Cardiac septum (tissue), 1 donor: ENCODE measurements around the gene EWSR1. TPM values are rescaled to one million over a fixed set of nuclear protein-coding genes. Genes with fewer than 3 reads are reported as not detected.
"Not testable (repeated sequence)": the region's sequence is repeated elsewhere in the genome, so short reads cannot be mapped to it uniquely, and the experiment has no call there.

Experiments used
- DNase-seq: peaks from one replicate; pipeline ENCODE4 v3.0.0-alpha.2; 2020; ENCODE audit warnings: low spot score
- intact Hi-C: fragments of 100-400 bp; cut with DNase I; formaldehyde crosslinking; loops from one replicate; pipeline ENCODE4 v1.14.0; 2022
- total RNA-seq: library from RNA; stranded (reverse); fragmentation: NEBNext Ultra II Directional; extraction: Animal tissue kit (Norgen Biotek cat#: 25700); gene quantifications from one replicate; pipeline ENCODE4 v1.2.1, GENCODE V29; 2021
- donor health status: DM: no; HTN: no; CAD: no.

Gene EWSR1
- total RNA-seq, 1 donor from 2014 or later, result 138 TPM

DNA sequence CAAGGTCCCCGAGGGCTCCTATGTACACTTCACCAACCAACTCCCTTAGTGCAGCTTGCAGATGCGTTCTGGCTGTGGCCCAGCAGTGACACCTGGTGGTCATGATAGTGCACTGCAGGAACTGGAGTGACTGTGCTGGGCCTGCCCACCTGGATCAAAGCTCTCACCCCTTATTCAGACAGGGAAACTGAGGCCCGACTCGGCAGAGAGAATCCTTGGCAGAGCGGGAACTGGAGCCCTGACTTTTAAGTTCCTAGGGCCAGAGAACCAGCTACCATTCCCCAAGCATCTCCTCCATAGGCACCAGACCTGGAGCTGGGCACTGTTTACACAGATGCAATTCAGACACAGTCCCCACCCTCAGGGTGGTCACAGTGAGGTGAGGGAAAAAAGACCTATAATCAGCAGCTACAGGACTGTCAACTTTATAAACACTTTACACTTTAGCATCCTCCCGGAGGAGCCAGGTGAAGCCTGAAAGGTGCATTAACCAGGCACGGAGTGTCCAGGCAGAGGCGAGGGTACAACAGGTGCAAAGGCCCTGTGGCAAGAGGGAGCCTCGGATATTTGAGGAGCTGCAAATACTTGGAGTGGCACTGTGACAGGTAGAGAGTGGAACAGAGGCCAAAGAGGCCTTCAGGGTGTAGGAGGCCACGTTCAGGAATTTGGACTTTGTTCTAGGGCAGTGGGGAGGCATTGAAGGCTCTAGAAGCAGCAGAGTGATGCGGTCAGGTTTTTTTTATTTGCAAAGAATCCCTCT is 22.3 kb upstream of the EWSR1 start:
- intact Hi-C loops, result loop anchor here (2.0 to 10.0 kb wide), 3 partner anchors 91 to 389 kb away; no protein-coding TSS in a partner anchor

DNA sequence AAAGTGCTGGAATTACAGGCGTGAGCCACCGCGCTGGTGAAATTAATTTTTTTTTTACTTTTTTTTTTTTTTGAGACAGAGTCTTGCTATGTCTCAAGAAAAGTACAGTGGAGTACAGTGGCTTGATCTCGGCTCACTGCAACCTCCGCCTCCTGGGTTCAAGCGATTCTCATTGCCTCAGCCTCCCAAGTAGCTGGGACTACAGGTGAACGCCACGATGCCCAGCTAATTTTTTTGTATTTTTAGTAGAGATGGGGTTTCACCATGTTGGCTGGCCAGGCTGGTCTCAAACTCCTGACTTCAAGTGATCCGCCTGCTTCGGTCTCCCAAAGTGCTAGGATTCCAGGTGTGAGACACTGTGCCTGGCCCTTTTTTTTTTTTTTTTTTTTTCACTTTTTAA is 20.2 kb upstream of the EWSR1 start:
- DNase-seq, result not testable (repeated sequence)
- intact Hi-C loops, result loop anchor here (5.0 to 10.0 kb wide), 2 partner anchors 203 to 391 kb away; no protein-coding TSS in a partner anchor

More for the DNA sequence above, 22.3 kb upstream of the EWSR1 start:
- DNase-seq, result peak; percentile 87

DNA sequence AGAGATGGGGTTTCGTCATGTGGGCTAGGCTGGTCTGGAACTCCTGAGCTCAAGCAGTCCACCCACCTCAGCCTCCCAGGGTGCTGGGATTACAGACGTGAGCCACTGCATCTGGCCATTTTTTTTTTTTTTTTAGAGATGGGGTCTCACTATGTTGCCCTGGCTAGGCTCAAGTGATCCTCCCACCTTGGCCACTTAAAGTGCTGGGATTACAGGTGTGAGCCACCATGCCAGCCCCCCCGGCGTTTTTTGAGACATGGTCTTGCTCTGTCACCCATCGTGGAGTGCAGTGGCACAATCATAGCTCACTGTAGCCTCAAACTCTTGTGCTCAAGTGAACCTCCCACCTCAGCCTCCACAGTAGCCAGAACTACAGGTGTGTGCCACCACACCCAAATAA is 16.8 kb upstream of the EWSR1 start:
- intact Hi-C loops, result no loop called here
- peak; percentile 64 for DNase-seq

DNA sequence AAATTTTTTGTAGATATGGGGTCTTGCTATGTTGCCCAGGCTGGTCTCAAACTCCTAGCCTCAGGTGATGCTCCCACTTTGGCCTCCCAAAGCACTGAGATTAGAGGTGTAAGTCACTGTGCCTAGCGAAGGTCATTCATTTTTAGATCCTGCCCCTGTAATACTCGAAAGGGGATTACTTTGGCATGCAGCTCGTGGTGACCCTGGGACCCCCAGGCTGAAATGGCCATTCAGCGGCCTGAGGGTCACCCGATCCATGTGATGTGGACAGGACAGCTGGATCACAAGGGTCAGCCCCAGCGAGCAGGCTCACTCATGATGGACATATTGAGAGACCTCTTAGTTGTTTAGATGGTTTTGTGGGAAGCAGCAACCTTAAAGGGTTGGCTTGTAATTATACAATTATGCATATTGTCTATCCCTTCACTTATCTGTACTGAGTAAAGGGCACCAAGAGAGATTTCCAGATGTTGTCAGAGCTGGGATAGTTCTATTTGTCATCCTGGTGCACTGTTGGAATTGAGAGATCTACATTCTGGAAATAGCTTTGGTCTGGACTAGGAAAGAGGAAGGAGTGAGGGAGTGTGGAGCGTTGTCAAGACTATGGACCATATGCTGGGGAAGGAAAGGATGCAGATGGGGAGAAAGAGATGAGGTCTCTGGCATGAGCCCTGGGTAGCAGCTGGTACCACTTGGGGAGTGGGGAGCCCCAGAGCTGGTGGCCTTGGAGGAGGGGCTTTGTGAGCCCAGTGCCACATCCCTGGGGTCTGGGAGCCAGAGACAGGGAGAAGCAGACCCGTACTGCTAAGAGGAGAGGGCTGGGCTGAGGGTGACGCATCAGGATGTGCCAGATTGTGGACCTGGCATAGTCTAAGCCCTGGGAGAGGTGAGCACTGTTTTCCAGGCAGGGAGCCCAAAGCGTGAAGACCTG is 15.8 kb upstream of the EWSR1 start:
- intact Hi-C loops, result no loop called here
- DNase-seq, result peak; percentile 70

DNA sequence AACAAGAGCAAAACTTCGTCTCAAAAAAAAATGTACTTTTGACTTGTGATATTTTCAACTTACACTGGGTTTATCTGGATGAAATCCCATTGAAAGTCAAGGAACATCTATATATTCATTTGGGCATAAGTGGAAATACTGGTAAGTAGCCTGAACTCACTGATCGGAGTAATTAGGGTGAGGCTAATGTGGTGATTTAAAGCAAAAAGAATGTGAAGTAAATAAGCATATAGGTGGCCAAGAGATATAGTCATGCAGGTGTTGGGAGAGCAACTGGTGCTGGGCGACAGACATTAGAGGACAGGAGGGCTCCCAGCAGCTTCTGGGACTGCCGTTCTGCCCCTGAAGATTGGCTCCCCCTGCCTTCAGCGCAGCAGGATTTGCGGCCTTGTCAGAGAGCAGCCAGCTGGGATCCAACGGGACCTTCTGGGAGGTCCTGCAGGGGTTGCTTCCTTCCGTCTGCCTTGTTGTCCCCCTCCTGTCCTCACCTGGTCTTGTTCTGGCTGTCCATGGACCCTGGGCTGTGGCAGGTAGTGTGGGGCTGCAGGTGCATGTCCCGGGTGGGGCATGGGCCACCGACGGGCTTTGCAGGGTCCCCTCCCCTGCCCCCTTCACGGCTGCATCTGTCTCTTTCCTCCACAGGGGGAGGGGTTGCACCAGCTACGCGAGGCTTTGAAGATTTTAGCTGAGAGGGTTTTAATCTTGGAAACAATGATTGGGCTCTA is 14.3 kb upstream of the EWSR1 start:
- intact Hi-C loops, result no loop called here
- DNase-seq, result no peak

DNA sequence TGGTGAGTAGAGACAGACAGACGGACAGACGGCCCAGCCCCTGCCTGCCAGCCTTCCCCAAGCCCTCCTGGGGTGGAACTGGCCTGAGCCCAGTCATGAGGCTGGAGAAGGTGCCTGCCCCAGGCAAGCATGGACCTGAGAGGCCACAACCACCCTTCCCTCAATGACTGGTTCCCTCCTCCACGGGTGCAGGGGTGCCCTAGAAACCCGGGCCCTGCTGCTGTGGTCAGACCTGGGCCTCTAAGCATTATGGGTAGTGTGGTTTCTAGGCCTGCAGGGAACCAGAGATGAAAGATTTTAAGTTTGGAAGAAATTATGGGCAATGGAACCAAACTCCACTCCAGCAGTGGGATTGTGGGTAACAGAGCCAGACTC is 13.8 kb upstream of the EWSR1 start:
- DNase-seq, result peak; percentile 35
- intact Hi-C loops, result no loop called here

DNA sequence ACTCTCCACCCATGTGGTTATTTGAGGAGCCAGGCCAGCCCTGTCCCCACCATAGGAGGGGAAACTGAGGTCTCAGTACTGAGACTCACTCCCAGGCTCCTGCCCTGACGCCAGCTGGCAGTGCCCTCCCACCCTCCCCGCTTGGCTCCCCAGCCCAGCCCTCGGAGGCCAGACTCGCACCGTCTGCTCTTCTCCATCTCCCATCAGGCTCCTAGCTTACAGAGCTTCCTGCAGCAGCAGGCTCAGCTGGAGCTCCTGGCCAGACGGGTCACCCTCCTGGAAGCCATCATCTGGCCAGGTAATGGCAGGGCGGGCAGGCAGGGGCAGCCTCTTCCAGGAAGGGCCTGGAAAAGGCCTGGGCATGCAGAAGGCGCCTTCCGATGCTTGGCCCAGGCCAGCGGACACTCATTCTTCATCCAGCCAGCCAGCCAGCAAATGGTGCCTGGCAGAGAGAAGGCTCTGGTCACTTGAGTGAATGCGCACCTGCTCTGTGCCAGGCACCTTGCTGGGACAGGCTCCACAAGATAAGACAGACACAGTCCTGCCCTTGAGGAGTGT is 12.9 kb upstream of the EWSR1 start:
- intact Hi-C loops, result no loop called here
- DNase-seq, result no peak

DNA sequence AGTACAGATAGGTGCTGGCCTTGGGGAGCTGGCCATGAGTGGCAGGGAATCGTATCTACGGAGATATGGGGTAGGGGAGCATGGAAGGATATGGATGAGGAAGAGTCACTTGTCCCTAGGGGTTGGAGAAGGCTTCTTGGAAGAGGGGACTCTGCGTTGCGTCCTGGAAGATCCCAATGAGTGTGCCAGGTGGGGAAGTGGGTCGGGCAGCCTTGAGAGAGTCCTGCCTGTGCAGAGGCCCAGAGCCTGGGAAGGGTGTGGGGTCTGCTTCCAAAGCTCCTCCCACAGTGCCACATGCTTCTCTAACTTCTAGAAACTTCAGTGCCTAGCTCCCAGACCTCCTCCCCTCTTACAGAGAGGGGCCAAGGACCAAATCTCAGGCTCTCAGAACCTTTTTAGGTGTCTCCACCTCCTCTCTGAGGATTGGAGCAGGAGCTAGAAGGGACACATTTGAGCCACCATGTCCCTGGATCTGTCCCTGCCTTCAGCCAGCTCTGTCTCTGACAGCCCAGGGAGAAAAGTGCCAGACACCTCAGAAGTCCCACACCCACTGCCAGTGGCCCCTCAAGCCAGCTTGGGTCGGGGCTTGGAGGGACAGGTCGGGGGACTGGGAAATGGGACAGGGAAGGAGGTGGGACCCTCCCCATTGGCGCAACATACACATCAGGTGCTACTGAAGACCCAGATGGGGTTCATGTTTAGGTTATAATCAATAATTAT is 11.3 kb upstream of the EWSR1 start:
- DNase-seq, result no peak
- intact Hi-C loops, result no loop called here

DNA sequence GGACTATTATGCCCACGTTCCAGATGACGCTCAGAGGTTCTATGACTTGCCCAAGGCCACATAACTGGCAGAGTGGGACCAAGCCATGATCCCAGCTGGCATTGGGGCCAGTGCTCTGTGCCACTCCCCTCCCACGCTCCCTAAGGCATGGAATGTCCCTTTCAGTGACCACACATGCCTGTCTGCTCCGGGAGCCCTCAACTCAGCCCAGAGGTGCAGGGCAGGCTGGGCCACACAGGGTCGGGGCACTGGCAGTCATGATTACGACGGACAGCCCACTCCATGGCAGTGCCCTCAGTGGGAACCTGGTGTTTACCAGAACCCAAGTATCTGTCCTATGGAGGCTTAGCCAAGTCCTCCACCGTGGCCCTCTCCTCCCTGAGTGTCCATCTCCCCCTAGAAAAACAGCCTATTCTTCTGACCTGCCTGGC is 10.3 kb upstream of the EWSR1 start:
- no peak for DNase-seq
- intact Hi-C loops, result no loop called here

DNA sequence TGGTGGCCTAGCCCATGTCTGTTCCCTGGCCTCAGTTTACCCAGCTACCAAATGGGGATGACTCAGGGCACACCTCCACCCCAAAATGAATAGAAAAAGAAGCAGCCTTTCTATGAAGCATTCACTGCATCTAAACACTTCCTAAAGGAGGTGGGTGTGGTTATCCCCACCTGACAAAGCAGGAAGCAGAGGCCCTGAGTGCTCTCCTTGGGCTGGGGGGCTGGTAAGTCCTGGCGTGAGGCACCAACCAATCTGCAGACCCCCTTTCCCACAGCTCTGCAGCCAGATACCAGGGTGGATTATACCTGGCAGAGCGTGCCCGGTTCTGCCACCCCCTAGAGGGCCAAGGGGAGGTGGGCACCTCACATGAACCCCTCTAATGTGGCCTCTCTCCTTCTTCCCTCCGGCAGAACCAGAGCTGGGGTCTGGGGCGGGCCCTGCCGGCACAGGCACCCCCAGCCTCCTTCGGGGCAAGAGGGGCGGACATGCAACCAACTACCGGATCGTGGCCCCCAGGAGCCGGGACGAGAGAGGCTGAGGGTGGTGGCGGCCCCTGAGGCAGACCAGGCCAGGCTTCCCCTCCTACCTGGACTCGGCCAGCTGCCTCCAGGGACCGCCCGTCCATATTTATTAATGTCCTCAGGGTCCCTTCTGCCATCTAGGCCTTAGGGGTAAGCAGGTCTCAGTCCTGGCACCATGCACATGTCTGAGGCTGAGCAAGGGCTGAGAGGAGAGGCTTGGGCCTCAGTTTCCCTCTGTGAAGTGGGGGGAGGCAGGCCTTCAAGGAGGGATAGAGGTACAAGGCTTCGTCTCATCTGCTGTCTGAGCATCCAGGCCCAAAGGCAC is 9.4 kb upstream of the EWSR1 start:
- DNase-seq, result no peak
- intact Hi-C loops, result no loop called here

DNA sequence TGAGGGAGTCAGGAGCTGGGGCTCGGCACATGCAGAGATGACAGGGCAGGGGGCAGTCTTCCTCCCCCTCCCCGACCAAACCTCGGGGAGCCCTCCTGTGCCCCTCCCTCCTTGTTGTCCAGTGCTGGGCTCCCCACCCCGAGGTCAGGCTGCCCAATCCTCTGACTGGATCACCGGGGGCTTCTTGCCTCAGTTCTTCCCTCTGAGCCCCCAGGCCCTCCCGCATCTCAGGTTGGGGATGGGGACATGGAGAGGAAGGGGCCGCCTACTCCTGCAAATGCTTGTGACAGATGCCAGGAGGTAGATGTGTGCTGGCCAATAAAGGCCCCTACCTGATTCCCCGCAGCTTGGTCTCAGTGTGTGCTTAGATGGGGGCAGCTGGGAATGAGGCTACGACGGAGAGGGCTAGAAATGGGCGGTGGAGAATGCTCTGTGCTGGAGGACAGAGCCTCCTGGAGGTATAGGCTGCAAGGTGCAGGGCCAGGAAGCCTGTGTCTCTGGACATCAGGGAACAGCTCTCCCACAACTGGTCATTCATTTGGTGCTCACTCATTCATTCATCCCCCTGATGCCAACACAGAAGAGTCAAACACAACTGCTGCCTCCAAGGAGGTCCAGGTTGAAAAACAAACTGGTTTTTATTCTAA is 8.7 kb upstream of the EWSR1 start:
- no peak for DNase-seq
- intact Hi-C loops, result no loop called here

DNA sequence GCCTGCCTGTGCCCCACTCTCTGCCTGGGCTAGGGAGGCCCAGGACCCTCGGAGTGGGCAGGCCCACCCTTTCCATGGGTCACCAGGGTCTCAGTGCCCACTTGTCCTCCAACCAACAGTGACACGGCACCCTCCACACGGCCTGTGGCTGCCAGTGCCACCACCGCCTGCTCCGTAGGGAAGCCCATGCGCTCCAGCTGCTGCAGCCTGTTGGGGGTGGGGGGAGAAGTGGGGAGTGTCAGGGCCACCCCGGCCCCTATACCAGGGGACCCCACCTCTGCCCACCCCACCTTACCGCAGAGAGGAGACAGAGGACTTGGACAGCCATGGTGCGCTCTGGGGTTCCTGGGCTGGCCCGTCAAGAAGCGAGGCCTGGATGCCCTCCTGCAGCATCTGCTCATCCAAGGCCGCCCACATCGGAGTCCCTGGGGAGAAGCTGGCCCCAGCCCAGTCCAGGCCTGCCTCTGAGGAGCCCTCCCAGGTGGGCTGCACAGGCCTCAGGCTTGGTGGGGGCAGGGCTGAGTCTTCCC is 8.0 kb upstream of the EWSR1 start:
- intact Hi-C loops, result no loop called here
- no peak for DNase-seq

DNA sequence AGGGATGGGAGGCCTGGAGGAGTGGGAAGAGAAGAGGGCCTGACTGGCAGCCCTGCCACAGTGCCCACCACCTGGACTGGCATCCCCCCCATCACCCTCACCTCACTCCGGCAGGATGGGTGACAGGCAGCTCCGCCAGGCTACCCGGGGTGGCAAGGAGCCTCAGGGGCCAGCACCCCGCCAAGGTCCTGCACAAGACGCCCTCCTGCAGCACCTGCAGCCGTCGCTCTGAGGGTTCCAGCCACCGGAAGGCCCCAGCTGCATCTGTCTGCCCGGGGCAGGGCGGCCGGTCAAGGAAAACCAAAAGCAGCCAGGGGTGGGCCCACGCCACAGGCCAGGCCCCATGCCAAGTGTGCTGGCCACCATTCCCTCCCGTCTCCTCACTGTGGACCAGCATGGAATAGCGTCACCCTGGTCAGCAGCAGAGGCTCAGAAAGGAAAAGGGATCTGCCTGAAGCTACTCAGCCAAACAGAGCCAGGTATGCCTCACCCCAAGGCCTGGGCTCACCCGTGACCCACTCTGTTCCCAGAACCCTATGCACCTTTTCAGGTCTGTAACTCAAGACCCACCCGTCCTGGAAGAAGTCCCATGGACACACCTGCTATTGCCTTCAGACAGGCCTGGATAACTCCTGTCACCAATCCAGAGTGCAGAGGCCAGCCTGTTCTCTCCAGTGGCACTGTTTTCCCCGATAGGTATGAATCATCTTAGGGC is 7.3 kb upstream of the EWSR1 start:
- DNase-seq, result no peak
- intact Hi-C loops, result no loop called here

DNA sequence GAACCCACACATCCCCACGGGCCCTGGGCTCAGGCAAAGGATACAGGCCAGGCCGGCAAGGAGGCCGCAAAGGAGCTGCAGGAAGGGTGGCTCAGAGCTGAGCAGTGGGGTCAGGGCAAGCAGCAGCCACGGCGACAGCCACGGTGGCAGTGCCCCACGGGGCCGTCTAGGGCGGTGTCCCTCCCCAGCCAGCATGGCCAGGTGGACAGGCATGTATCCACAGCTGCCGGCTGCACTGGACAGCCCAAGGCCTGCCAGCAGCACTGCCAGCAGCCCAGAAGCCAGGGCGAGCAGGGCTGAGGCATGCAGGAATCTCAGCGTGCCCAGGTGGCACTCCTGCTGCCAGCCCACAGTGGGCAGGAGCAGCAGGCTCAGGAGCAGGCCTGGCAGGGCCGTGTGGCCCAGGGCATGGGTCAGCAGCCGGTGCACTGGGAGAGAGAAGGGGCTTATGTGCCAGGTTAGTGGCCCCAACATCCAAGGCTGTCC is 4.2 kb upstream of the EWSR1 start:
- intact Hi-C loops, result no loop called here
- no peak for DNase-seq

DNA sequence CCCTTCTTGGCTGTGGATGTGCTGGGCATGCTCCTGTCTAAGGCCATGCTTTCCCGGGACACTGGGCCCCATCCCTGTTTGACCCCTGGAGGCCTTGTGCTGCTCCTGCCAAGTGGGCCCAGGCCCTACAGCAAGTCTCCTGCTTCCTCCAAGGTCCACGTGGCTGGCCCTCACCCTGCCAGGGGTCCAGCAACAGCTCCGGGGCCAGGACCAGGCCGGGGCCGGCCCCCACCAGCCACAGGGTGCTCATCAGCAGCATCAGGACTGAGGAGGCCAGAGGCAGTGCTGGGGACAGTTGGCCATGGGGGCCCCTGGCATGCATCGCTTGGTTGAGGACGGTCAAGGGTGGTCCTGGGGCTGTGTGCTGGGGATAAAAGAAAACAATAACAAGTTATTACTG is 2.8 kb upstream of the EWSR1 start:
- no peak for DNase-seq
- intact Hi-C loops, result no loop called here

DNA sequence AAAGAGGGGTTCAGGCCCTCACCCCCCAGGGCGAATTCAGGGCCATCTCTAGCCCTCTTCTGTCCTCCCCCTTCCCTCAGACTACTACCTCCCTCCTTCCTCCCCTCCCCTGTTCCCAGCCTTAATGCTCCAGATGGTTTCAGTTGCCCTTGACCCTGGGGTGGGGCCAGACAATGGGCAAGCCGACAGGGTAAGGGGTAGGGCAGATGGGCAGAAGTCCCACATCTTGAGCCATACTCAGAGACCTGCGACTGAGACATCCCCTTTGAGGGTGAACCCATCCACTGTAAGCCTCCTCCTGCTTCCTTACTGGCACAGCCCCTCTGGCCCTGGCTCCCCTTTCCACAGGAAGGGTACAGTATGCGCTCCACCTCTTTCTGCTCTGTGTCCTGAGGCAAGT is 2.1 kb upstream of the EWSR1 start:
- intact Hi-C loops, result no loop called here
- no peak for DNase-seq
